Endothelial cell (in vitro differentiated cells): ENCODE results near the gene CFH. TPM values are rescaled to one million over a fixed set of nuclear protein-coding genes. Genes with fewer than 3 reads are reported as not detected.

Source experiments
- total RNA-seq: library from RNA; stranded (reverse); fragmentation: NEBNext Ultra II Directional; extraction: Animal tissue kit (Norgen Biotek cat#: 25700); gene quantifications from one replicate; pipeline ENCODE4 v1.2.1, GENCODE V29; 2021; ENCODE audit not compliant: unreplicated experiment

Gene CFH
- total RNA-seq, 1 donor from 2014 or later = 67.9 TPM

Other genes starting within 250 kb of the CFH start
- 7.1 TPM for gene KCNT2, start 43.6 kb upstream of the CFH start, total RNA-seq
- not detected for gene CFHR3, start 122.8 kb downstream of the CFH start, total RNA-seq
- gene CFHR1, start 167.7 kb downstream of the CFH start, total RNA-seq = 0.49 TPM
- gene CFHR4, start 236.0 kb downstream of the CFH start, total RNA-seq = 0.87 TPM